SK-N-SH (cell line): ENCODE measurements around the gene C10orf90. TPM values are rescaled to one million over a fixed set of nuclear protein-coding genes. Genes with fewer than 3 reads are reported as not detected.

Source experiments
- CTCF ChIA-PET: fragments of 300-600, 350-600 bp; formaldehyde crosslinking; extraction: SDS; loops from one replicate; lab custom pipeline; 2021; lab: Yijun Ruan, JAX
- POLR2A ChIA-PET: fragments of 350-600 bp; sonication (Branson Sonifier 250); formaldehyde crosslinking; extraction: SDS; loops from one replicate; lab custom pipeline; 2020; ENCODE audit warnings: antibody characterized with exemption, inconsistent platforms; lab: Yijun Ruan, JAX
- DNase-seq: peaks from one replicate; pipeline ENCODE4 v3.0.0; 2012
- H2AFZ ChIP-seq: fragments of 200-600 bp; sonication (generic); 2 replicates; pipeline ENCODE4 v1.8.1; 2016; ENCODE audit warnings: antibody characterized with exemption, mild to moderate bottlenecking, low read depth
- H3F3A ChIP-seq: fragments of 200-600 bp; sonication (generic); replicated peaks from 2 replicates; pipeline ENCODE3; 2016; ENCODE audit warnings: antibody characterized with exemption, mild to moderate bottlenecking; ENCODE audit not compliant: insufficient read depth
- H3K27ac ChIP-seq, 2 experiments: fragments of 200-500 bp in 1 of 2; fragments of 200-600 bp in 1 of 2; sonication (Bioruptor generic) in 1 of 2; sonication (generic), shearing (Covaris generic) in 1 of 2; 2 replicates each; pipeline versions ENCODE4 v1.5.1 to v1.6.1; 2014 to 2016; ENCODE audit warnings: low read depth in 2 of 2, inconsistent platforms in 1 of 2, low read length in 1 of 2, mild to moderate bottlenecking in 1 of 2, mixed read lengths in 1 of 2
- H3K27me3 ChIP-seq: fragments of 200-600 bp; sonication (generic), shearing (Covaris generic); 2 replicates; pipeline ENCODE4 v1.6.1; 2016; ENCODE audit warnings: mixed run types; ENCODE audit not compliant: insufficient read depth
- H3K36me3 ChIP-seq, 2 experiments: fragments of 200-500 bp in 1 of 2; fragments of 200-600 bp in 1 of 2; sonication (Bioruptor generic) in 1 of 2; sonication (generic) in 1 of 2; replicated peaks in 1 of 2; 2 replicates each; pipeline versions ENCODE3 to v1.5.1; 2014 to 2016; ENCODE audit warnings: low read length in 1 of 2, mild to moderate bottlenecking in 1 of 2; ENCODE audit not compliant: insufficient read depth in 2 of 2, control insufficient read depth in 1 of 2
- H3K4me1 ChIP-seq, 2 experiments: fragments of 200-500 bp in 1 of 2; fragments of 200-600 bp in 1 of 2; sonication (Bioruptor generic) in 1 of 2; sonication (generic), shearing (Covaris generic) in 1 of 2; 2 replicates each; pipeline versions ENCODE4 v1.5.1 to v1.6.1; 2014 to 2016; ENCODE audit warnings: low read depth in 1 of 2, low read length in 1 of 2, mixed run types in 1 of 2; ENCODE audit not compliant: insufficient read depth in 2 of 2, control insufficient read depth in 1 of 2
- H3K4me2 ChIP-seq: fragments of 200-600 bp; sonication (generic), shearing (Covaris generic); 2 replicates; pipeline ENCODE4 v1.6.1; 2017; ENCODE audit warnings: mixed run types
- H3K4me3 ChIP-seq, 2 experiments: fragments of 200-500 bp in 1 of 2; fragments of 200-600 bp in 1 of 2; sonication (Bioruptor generic) in 1 of 2; sonication (generic), shearing (Covaris generic) in 1 of 2; 2 replicates each; pipeline versions ENCODE4 v1.5.1 to v1.8.1; 2014 to 2016; ENCODE audit warnings: low read depth in 2 of 2, inconsistent platforms in 1 of 2, low read length in 1 of 2, mild to moderate bottlenecking in 1 of 2, mixed read lengths in 1 of 2, moderate library complexity in 1 of 2
- H3K79me2 ChIP-seq: fragments of 200-600 bp; sonication (generic); 2 replicates; pipeline ENCODE4 v1.8.1; 2017; ENCODE audit warnings: mild to moderate bottlenecking; ENCODE audit not compliant: insufficient read depth
- H3K9ac ChIP-seq: fragments of 200-600 bp; sonication (generic); 2 replicates; pipeline ENCODE4 v1.6.1; 2017; ENCODE audit warnings: mixed run types
- H3K9me2 ChIP-seq: fragments of 200-600 bp; sonication (generic); 2 replicates; pipeline ENCODE4 v1.6.1; 2017; ENCODE audit warnings: mixed run types
- H3K9me3 ChIP-seq: fragments of 200-600 bp; sonication (generic); 2 replicates; pipeline ENCODE4 v1.6.1; 2017; ENCODE audit warnings: mixed run types, mild to moderate bottlenecking, moderate library complexity
- H4K20me1 ChIP-seq: fragments of 200-600 bp; sonication (generic); 2 replicates; pipeline ENCODE4 v1.6.1; 2017; ENCODE audit warnings: mild to moderate bottlenecking, mixed run types; ENCODE audit not compliant: insufficient read depth
- CHD2 ChIP-seq: fragments of 150-350 bp; IDR thresholded peaks from 2 replicates; pipeline ENCODE4 v1.6.1; 2018; ENCODE audit warnings: low read length; ENCODE audit not compliant: partially characterized antibody
- EP300 ChIP-seq, 2 experiments: IDR thresholded peaks; 2 replicates each; pipeline versions ENCODE4 v1.4.0 to v1.6.1; 2012; ENCODE audit warnings: borderline replicate concordance in 1 of 2, low read depth in 1 of 2, low read length in 1 of 2
- EZH2phosphoT487 ChIP-seq: fragments of 200-600 bp; sonication (generic); IDR thresholded peaks from 2 replicates; pipeline ENCODE4 v1.6.1; 2017; ENCODE audit warnings: low read depth, mixed run types, mild to moderate bottlenecking, antibody characterized with exemption, moderate library complexity, borderline replicate concordance
- FOSL2 ChIP-seq: IDR thresholded peaks from 2 replicates; pipeline ENCODE4 v1.4.0; 2012; ENCODE audit warnings: low read depth, mild to moderate bottlenecking, moderate library complexity, borderline replicate concordance
- JUND ChIP-seq: IDR thresholded peaks from 2 replicates; pipeline ENCODE4 v1.4.0; 2012
- MEF2A ChIP-seq: IDR thresholded peaks from 2 replicates; pipeline ENCODE4 v1.4.0; 2012; ENCODE audit warnings: low read depth, borderline replicate concordance
- NFIC ChIP-seq: IDR thresholded peaks from 2 replicates; pipeline ENCODE4 v1.4.0; 2012; ENCODE audit warnings: borderline replicate concordance
- NRF1 ChIP-seq: IDR thresholded peaks from 2 replicates; pipeline ENCODE4 v1.6.1; 2012; ENCODE audit warnings: low read depth, mild to moderate bottlenecking, low read length
- POLR2AphosphoS5 ChIP-seq: IDR thresholded peaks from 2 replicates; pipeline ENCODE4 v1.6.1; 2012; ENCODE audit warnings: low read depth, low read length
- RFX5 ChIP-seq: IDR thresholded peaks from 2 replicates; pipeline ENCODE4 v1.6.1; 2012; ENCODE audit warnings: mild to moderate bottlenecking, improper control_type of control experiment, low read length
- RXRA ChIP-seq: IDR thresholded peaks from 2 replicates; pipeline ENCODE4 v1.4.0; 2012; ENCODE audit warnings: low read depth, mild to moderate bottlenecking, borderline replicate concordance
- SMC3 ChIP-seq: IDR thresholded peaks from 2 replicates; pipeline ENCODE4 v1.6.1; 2012; ENCODE audit warnings: low read depth, low read length, improper control_type of control experiment
- TAF1 ChIP-seq: IDR thresholded peaks from 2 replicates; pipeline ENCODE4 v1.6.1; 2012; ENCODE audit warnings: low read depth, mild to moderate bottlenecking, low read length, moderate library complexity, borderline replicate concordance
- TCF12 ChIP-seq: IDR thresholded peaks from 2 replicates; pipeline ENCODE4 v1.4.0; 2012
- TEAD4 ChIP-seq: IDR thresholded peaks from 2 replicates; pipeline ENCODE4 v1.4.0; 2012; ENCODE audit warnings: mild to moderate bottlenecking, borderline replicate concordance; ENCODE audit not compliant: insufficient read depth
- USF2 ChIP-seq: fragments of 150-350 bp; IDR thresholded peaks from 2 replicates; pipeline ENCODE4 v1.6.1; 2017; ENCODE audit warnings: antibody characterized with exemption, low read length, low read depth, borderline replicate concordance
- WGBS: methylation state at CpG from one replicate; pipeline ENCODE4 v1.1.6; 2017; ENCODE audit warnings: low lambda C conversion rate; 5-methylcytosine and 5-hydroxymethylcytosine counted together
- polyA plus RNA-seq, 3 experiments: library from polyadenylated mRNA; depleted of rRNA; stranded (reverse); fragments of >200 nt; gene quantifications; 2 replicates each; pipeline ENCODE4 v1.2.3, GENCODE V29; 2012
- TF ChIP-seq, protein P1 (sequence below): IDR thresholded peaks from 2 replicates; pipeline ENCODE4 v1.6.1; 2012; ENCODE audit warnings: mild to moderate bottlenecking, low read depth, low read length, moderate library complexity

Gene C10orf90
- polyA plus RNA-seq, 1 of the 3 experiments (the other 2 are of a cell fraction): 0.21 TPM

DNA sequence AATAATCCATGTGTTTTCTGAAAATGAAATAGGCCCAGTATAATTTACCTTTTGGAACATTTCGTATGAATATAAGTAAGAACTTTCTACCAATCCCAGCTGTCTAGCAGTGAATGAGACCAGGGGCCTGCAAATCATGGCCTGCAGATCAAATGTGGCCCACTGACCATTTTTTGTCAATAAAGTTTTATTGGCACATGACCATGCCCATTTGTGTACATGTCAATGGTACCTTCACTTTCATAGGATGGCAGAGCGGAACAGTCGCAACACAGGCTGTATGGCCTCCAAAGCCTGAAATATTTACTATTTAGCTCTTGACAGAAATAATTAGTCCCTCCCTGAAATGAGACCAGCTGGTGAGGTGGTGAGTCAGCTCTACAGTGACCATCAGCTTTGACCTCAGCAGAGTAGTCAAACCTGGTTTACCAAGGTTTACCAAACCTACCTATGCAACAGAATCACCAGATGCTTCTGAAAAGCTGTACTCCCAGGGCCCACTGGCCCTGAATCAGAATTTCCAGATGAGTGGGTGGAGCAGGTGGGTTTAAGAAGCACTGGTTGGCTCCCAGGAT is 13.8 kb upstream of the C10orf90 start:
- Histone ChIP-seq H3K9me3 (no peaks in the 10 kb centered on the region), H3K4me1 (no peaks in the 10 kb centered on the region), H3K79me2 (no peaks in the 10 kb centered on the region), H3K4me3 (no peak overlapping the region), H3K9ac (no peak overlapping the region), H2AFZ (no peak overlapping the region), H3K4me2 (no peak overlapping the region), H3F3A (no peaks in the 10 kb centered on the region), H3K27me3 (no peaks in the 10 kb centered on the region), H3K9me2 (no peaks in the 10 kb centered on the region), H4K20me1 (no peaks in the 10 kb centered on the region), H3K27ac (no peak overlapping the region), H3K36me3 (no peaks in the 10 kb centered on the region)
- 49% methylated on average over 3 of the region's 3 CpGs for WGBS
- POLR2A ChIA-PET: no interaction called here
- CTCF ChIA-PET: interaction anchor here (0.6 kb wide), 1 partner anchor 124 kb away, joined by 3 read pairs; no protein-coding TSS in a partner anchor
- no peak for DNase-seq
- TF ChIP-seq MEF2A (no peak), EP300 (IDR thresholded peaks at IDR 0.05; ENCODE audit: borderline replicate concordance in 1 of 2, low read depth in 1 of 2, low read length in 1 of 2) (no peak), FOSL2 (no peak), TAF1 (no peak), EZH2phosphoT487 (no peak), NRF1 (no peak), TEAD4 (no peak), POLR2AphosphoS5 (no peak), JUND (no peak), TCF12 (no peak), USF2 (no peak), SMC3 (no peak), NFIC (no peak)

DNA sequence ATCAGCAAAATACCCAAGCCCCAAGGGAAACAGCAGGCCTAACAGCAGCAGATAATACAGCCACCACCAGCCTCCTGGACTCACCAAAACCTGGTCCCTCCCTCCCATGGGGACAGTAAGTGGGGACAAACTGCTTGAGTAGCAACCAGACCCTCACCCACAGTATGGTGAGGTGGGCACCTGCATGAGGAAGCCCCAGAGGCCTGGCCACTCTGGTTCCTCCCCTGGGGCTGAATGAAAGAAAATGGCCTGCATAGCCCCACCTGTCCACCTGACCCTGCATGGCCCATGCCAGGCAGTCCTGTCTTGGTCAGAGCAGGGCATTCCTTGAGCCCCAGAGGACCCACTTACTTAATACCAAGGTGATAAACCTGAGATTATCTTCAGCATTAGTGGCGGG is 13.0 kb upstream of the C10orf90 start:
- H3K9ac ChIP-seq: no peak overlapping the region
- no peak for DNase-seq
- H3K27me3 ChIP-seq: no peaks in the 10 kb centered on the region
- H3K36me3 ChIP-seq: no peaks in the 10 kb centered on the region
- ChIA-PET POLR2A (no interaction called here), CTCF (no interaction called here)
- H3K4me2 ChIP-seq: no peak overlapping the region
- no peak overlapping the region for H3K27ac ChIP-seq
- no peaks in the 10 kb centered on the region for H3K4me1 ChIP-seq
- WGBS: 56% methylated on average over 1 of the region's 1 CpG
- H2AFZ ChIP-seq: no peak overlapping the region
- H3F3A ChIP-seq: no peaks in the 10 kb centered on the region
- H3K9me3 ChIP-seq: no peaks in the 10 kb centered on the region
- H4K20me1 ChIP-seq: no peaks in the 10 kb centered on the region
- TF ChIP-seq RXRA: no peak
- TF ChIP-seq CHD2: no peak
- TF ChIP-seq EZH2phosphoT487: no peak
- TF ChIP-seq, protein P1, sequence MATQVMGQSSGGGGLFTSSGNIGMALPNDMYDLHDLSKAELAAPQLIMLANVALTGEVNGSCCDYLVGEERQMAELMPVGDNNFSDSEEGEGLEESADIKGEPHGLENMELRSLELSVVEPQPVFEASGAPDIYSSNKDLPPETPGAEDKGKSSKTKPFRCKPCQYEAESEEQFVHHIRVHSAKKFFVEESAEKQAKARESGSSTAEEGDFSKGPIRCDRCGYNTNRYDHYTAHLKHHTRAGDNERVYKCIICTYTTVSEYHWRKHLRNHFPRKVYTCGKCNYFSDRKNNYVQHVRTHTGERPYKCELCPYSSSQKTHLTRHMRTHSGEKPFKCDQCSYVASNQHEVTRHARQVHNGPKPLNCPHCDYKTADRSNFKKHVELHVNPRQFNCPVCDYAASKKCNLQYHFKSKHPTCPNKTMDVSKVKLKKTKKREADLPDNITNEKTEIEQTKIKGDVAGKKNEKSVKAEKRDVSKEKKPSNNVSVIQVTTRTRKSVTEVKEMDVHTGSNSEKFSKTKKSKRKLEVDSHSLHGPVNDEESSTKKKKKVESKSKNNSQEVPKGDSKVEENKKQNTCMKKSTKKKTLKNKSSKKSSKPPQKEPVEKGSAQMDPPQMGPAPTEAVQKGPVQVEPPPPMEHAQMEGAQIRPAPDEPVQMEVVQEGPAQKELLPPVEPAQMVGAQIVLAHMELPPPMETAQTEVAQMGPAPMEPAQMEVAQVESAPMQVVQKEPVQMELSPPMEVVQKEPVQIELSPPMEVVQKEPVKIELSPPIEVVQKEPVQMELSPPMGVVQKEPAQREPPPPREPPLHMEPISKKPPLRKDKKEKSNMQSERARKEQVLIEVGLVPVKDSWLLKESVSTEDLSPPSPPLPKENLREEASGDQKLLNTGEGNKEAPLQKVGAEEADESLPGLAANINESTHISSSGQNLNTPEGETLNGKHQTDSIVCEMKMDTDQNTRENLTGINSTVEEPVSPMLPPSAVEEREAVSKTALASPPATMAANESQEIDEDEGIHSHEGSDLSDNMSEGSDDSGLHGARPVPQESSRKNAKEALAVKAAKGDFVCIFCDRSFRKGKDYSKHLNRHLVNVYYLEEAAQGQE: no peak
- no peak for TF ChIP-seq RFX5
- TF ChIP-seq TEAD4: no peak
- no peaks in the 10 kb centered on the region for H3K9me2 ChIP-seq
- H3K4me3 ChIP-seq: no peak overlapping the region
- H3K79me2 ChIP-seq: no peaks in the 10 kb centered on the region
